GM19035 (cell line): ENCODE data around the gene STIM1.
A peak's percentile ranks its signal among the peaks of the same experiment; 100 is the strongest.
"Not testable (repeated sequence)": the region's sequence is repeated elsewhere in the genome, so short reads cannot be mapped to it uniquely, and the experiment has no call there.

Experiments used
- ATAC-seq: cut with Tn5 transposase; IDR thresholded peaks from one replicate; pipeline ENCODE4 v1.9.1; 2021; ENCODE audit not compliant: unreplicated experiment

The STIM1 gene

DNA sequence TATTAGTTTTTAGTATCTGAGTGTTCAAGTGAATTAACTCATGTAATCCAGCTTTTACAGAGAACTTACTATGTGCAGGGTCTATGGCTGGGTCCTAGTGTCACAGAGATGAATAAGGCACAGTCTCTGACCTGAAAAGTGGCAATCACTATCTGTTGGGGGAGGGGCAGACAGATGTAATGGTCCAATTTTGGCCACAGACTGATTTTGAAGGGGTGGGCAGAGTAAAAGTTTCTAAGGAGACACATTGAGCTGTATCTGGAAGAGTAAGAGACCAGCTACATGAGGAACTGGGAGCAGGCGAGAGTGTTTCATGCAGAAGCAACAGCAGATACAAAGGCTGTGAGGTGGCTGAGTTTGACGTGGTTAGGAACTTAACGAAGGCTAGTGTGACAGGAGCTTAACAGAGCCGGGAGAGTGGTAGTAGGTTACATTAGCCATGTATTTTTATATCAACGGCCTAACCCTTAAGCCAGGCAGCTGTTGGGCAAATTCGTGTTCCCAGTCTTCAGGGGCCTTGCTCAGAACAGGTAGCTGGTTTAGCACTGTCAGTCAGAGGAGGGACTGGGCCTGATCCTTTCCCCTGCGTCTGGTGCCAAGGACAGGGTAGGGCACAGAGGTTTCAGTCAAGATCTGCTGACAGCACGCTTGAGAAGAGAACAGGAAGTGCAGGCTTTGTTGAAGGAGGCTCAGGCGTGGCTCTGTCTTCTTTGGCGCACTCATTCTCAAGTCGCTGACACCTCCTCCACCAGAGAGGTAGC, 1.4 kb upstream of the STIM1 start:
- peak; percentile 35 for ATAC-seq

DNA sequence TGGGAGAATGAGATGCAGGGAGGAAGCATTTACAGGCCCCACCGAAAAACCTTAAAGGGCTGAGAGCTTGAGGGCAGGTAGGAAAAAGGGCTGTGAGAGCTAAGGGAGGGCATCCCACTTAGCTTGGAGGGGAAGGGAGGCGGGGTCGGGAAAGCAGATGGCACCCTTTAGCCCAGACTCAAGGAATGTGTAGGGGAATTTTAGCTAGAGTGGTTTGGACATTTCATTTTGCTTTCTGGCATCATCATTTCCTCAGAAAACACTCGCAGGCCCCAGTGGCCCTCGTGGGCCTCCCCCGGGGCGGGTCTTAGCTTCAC, 846 bp upstream of the STIM1 start:
- no peak for ATAC-seq

DNA sequence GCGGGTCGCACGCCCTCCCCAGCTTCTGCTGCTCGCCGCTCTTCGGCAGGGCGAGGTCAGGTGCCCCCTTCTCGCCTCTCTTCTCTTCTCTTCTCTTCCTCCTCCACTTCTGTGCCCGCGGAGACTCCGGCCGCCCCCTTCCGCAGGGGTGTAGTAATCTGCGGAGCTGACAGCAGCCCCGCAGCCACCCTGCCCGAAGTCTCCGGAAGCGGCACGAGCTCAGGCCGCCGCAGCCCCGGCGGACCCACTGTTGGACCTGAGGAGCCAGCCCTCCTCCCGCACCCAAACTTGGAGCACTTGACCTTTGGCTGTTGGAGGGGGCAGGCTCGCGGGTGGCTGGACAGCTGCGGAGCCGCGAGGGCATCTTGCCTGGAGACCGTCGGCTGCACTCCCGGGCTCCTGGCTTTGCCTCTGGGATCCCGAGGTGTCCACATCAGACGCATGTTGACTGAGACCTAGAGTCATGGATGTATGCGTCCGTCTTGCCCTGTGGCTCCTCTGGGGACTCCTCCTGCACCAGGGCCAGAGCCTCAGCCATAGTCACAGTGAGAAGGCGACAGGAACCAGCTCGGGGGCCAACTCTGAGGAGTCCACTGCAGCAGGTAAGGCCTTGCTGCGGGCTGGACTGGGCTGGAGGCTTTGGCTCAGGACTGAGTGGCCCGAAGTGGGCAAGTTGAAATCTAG, 486 bp downstream of the STIM1 start:
- ATAC-seq: peak; percentile 23

DNA sequence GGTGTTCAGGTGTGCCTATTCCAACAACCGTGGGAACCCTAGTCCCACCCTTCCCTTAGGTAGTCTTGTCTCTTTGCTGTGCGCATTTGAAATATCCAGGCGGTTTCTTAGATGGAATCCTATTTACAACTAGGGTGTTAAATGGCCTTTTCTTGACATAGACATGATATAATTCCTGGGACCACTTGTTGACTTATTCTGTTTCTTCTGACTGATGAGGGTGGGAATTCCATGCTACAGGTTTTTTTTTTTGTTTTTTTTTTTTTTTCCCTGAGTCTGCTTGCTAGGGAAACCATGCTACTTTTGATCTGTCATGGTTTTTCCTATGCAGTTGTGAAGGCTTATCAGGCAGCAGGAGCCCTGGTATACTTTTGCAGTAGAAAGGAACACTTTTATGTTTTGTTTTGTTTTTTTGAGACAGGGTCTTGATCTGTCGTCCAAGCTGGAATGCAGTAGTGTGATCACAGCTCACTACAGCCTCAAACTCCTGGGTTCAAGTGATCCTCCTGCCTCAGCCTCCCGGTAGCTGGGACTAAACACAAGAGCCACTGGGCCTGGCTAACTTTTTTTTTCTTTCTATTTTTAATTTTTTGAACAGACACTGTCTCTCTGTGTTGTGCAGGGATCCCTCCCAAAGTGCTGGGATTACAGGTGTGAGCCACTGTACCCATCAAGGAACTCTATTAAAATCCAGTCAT, 1.5 kb downstream of the STIM1 start:
- no peak for ATAC-seq

DNA sequence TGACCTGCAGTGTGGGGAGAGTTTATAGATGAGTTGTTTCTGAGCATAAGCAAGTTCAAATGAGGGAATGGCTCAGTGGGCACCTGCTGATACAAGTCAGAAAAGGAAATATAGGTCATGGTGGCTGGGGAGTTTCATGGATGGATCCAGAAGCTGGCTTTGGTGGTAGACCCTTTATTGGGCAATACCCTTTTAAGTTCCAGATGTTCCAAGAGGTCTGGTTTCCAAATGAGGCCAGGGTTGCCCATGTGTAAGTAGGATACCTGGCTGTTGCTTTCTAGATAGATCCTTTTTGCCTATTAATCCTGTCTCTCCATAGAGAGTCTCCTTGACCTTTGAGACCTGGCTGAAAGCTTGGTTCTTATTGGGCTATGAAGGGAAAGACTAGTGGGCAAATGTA, 2.2 kb downstream of the STIM1 start:
- no peak for ATAC-seq

DNA sequence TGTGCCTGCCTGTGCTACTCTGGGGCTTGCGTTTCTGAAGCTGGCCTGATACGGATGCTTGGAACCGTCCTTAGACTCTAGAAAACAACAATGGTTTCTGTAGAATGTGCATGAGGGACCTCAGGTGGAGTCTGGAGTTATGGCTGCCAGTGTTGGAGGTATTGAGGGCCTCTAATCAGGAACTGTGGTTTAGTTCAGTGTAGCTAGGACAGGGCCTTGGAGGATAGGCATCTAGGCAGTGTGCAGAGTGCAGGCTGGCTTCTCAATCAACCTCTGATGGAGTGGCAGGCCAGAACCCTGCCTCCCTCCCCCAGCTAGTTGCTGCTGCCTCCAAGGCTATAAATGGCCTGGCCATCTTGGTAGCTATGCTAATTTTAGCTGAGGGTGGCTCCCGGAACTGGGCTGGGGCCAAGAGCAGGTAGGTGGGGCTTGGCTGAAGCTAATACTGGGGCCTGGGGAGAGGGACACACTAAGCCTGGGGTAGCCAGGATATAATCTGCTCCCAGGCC, 4.0 kb downstream of the STIM1 start:
- ATAC-seq: peak; percentile 36

DNA sequence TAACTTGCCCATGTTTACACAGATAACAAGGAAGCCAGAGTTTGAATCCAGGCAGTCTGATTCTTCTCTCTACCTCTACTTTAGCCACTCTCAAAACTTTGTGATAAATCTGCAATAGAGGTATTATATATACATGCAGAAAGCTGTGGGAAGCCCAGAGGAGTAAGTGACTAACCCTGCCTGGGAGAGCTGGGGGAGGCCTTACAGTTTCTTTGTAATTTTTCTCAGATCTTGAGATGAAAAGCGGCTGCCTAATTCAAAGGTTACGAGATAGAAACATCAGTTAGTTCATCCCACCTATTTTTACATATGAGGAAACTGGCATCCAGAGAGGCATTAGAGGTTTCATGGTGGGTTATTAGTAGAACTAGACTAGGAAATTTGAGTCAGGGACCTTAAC, 4.9 kb downstream of the STIM1 start:
- no peak for ATAC-seq

DNA sequence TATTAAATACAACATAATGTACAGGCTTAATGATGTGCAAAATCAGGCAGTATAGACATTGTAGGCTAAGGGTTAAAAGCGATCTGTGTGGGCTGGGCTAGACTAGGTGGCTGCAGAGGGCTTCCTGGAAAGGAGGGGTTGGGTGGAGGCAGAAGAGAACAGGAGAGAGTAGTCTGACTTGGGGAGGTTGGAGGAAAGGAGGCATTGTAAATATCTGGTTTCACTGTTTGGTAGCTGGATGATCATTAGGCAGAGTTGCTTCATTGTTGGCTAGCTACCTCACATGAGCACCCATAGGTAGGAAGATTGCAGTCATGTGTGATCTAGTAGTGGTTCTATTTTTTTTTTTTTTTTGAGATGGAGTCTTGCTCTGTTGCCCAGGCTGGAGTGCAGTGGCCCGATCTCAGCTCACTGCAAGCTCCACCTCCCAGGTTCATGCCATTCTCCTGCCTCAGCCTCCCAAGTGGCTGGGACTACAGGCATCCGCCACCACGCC, 5.5 kb downstream of the STIM1 start:
- ATAC-seq: not testable (repeated sequence)

DNA sequence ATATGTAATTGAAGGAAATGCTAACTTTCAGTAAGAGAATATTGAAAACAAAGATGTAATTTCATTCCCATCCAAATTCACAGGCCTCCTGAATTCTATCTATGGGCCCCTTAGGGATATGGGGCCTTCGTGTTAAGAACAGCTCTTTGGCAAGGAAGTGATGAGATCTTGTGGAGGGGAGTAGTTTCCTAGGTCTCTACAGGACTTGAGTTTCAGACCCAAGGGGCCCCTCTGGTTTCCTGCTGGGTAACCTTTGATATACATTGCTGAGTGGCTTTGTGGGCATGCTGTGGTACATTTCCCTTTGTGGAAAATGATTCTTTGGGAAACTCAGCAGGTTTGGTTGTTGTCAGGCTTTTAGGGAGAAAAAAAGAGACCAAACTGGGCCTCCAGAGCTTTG, 6.2 kb downstream of the STIM1 start:
- no peak for ATAC-seq

DNA sequence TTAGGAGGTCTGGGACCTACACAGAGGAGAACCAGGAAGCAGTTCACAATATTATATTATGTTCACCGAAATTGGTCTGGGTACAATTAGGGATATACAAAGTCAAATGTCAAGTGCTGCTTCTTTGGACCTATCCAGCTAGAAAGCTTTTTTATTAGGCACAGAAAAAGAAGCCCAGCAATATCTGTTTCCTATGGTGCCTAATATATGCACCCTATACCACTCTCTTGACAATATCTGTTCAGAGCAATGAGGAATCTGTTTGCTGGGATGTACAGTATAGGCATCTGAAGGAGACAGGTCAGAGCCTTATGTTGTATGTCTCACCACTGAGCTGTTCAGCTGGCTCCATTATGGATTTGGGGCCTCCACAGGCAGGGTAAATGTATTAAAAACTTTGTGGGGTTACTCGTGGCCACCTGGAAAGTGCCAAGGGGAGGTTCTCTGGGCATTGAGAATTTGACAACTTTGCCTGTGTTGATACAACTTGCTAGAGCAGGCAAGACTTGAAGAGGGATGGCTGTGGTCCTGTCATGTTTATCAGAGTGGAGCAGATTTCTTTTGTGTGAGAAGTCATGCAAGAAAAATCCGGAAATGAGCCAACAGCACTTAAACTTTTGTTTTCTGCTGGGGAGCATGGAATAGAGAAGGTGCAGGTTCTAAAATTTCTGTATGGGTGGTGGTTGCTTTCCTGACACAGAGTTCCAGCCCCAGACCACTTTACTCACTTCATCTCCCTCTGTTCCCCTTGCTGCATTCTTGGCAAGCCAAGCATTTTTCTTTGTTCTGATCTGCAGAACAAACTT, 10.1 kb downstream of the STIM1 start:
- no peak for ATAC-seq

DNA sequence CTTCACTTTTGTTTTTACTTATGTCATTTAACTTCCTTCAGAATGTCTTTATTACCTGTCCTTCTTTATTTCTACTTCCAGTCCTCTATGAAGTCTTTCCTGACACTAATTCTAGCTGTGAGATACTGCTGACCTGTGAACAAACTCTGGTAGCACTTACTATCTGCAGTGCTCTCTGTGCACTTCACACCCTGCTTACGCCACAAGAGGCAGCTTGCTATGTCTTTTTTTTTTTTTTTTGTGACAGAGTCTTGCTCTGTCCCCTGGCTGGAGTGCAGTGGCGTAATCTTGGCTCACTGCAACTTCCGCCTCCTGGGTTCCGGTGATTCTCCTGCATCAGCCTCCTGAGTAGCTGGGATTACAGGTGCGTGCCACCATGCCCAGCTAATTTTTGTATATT, 10.7 kb downstream of the STIM1 start:
- ATAC-seq: peak; percentile 47

DNA sequence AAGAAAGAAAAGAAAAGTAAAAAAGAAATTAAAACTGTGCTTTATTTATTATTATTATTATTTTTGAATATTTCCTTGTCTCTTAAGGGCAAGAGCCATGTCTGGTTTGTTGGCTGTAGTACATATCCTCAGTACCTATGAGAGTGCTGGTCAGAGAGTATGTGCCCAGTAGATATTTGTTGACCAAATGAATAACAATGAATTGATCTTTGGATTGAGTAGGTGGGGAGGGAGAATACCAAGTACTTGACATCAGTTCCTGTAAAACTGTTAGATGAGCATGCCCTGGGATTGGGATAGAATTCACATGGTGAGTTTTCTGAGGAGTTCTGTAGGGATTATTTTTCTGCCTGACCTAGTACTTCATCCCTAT, 11.4 kb downstream of the STIM1 start:
- no peak for ATAC-seq

DNA sequence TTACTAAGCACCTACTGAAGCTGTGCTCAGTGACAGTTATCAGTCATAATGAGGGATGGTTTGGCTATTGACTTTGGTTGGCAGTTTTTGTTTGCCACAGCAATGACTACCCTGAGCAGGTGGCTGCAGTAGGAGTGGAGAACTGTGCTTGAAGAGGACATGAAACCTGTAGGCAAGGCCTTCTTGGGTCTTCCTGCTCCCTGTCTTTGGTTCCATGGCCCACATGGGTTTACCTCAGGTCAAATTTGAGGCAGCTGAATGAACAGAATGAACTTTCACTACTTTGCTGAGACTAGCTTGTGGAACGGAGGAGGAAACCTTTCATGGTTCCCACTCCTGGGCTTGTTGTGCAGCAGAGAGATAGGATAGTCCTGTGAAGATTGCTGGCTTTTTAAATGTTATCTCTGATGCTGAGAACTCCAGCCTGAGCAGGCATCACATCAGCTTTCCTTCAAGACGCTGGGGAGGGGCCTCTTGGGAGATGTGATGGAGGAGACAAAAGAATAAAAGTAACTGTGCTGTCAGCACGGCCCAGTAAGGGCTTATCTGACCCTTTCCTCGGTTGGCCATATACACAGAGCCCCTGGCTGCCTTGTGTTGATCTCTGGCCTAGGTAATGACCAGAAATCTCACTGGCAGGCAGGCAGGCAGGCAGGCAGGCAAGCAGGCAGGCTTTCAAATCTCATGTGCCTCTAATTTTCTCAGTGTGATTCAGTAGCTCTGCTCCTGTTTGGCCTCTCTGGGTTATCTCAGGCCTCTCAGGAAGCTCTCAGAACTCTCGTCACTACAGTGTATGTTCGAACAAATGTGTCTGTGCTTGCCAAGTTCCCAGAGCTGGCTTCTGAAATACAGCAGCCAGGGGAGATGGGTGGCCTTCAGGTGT, 12.0 kb downstream of the STIM1 start:
- peak; percentile 42 for ATAC-seq

DNA sequence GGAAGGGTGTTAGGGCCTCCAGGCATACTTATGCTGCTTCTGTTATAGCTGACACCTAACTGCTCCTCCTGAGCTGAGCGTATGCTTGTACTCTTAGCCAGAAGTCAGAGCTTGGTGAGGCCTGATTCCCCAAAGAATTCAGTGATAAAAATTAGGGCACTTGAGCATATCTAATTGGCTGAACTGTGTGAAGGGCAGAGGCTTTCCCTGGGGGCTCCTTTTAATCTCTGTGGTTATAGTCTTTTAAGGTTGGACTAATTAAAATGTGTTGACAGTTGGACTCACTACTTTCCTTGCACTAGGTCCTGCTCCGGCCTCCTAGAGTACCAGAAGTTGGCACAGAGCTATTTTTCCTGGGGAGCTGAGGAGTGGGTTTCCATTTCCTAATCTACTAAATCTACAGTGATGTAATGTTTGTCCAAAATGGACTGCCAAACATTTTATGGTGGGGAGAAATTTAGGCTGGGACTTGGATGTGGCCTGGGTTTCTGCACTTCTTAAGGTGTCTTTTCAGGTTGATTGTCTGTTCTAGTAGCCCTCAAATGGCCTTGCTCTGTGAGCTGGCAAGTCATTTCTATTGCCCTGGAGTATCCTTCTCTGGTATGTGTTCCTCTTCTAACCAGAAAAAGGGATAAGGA, 18.4 kb downstream of the STIM1 start:
- ATAC-seq: no peak

DNA sequence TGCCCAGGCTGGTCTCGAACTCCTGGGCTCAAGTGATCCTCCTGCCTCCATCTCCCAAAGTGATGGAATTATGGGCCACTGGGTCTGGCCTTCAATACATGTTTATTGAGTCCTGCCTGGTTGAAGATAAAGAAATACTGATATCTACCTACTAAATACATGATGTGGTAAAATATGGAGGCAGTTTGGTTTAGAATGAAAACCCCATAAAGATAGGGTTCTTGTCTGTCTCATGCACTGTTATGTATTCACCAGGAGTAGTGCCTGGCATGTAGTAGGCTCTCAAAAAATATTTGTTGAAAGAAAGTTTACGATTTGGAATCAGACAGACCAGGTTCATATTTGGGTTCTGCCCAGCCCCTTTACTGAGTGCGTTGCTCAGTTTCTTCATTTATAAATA, 21.1 kb downstream of the STIM1 start:
- no peak for ATAC-seq

DNA sequence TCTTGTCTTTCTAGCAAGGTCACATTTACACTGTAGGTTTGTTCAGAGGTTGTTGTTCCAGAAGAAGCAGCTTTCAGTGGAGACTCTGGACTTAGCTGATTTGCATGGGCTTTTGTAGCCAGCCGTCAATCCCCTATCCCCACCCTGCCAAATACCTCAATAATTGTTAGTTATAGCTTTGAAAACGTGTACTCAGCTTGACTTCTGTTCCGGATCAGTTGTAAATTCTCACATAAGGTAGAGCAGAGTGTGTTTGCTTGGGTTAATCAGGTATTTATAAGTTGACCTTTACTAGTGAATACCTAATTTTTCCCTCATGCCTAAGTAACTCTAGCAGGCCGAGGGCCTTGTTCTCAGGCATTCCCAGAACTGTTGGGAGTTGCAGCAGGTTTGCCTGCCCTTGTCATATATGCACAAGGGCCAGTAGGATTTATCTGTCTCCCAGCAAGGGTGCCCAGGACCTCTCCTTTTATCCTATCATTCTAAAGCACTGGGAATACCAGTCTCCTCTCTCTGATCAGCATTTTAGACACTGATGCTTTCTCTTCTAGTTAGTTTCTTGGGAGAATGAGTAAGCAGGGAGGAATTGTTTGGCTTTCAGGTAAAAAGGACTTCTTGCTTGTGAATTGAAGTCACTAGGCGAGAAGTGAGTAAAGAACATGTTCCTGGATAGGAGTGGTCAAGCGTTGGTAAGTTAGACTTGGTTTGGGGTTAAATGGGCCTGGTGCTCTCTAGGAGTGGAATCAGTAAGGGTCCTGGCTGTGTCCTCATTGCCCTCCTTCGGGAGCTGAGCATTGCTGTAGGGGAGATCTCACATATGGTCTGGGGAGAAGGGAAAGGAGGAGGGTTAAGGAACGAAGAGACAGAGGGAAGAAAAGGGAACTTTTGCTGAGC, 22.1 kb downstream of the STIM1 start:
- no peak for ATAC-seq

DNA sequence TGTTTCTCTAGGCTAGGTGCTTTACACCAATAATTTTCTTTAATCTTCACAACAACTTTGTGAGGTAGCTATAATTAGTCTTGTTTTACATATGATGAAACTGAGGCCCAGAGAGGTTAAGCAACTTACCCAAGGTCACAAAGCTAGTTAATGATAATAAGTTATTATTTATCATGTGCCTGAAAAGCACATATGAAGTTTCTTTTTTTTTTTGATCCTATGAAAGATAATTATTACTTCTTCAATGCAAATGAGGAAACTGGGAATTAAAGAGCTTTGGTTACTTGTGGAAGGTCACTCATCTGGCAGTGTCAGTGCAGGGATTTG, 22.8 kb downstream of the STIM1 start:
- no peak for ATAC-seq

DNA sequence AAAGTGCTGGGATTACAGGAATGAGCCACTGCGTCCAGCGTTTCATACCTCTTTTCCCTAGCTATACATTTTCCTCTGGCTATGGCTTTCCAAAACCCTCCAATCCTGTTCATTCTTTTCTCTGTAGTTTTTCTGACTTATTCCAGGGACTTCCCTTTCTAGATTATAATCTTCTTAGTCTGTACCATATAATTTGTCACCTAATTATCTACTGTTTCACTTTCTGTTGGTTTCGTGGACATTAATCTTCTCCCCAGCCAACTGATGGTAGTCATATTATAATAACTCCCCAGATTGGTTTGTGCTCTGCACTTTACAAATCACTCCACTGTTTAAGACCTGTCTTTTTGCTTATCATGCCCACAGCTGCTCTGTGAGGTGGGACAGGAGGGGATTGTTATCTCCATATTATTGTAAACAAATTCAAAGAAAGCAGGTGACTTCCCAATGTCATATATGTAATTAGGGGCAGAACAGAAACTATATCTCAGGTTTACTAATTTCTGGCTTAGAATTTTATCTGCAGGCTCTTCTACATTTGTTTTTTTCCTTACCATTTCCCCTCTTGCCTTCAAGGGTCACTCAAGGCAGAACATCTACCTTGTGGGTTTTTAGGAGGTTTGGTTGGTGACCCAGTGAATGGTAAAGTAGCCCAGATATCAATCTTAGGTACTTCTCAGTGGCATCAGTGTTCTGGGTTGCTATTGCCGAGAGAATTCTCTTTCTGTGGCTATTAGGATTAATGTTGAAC, 23.9 kb downstream of the STIM1 start:
- peak; percentile 45 for ATAC-seq
